ENCODE data around the gene HDAC4. TPM values are rescaled to one million over a fixed set of nuclear protein-coding genes. Genes with fewer than 3 reads are reported as not detected.

HDAC4 gene
- polyA plus RNA-seq, 1 donor from 2014 or later = 2.8 TPM

DNA sequence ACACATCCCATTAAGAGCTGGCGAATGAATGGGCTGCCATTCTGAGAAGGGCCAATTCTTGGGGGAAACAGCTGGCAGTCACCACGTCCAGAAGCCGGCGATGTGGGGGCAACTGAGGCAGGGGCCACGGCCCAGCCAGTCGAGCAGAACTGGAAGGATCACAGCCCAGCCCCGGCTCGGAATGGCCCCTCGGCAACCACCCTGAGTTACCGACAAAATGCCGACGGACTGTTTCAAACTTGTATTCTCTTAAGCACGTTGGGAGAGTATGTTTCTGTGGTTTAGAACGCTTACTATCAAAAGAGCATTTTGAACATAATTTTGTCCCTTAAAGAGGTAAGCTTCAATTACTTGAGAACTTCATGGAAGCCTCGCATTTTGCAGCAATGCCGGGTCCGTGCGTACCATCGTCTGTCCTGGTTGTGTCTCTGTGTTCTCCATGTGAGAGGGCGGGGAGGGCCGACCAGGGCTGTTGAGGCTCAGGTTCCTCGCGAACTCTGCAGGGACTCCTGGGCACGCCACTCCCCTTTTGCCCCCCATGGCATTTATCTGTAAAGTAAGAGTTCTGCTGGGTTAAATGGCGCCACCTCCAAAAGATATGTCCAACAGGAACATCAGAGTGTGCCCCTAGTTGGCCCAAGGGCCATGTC, 397.1 kb downstream of the HDAC4 start:
- H3K27me3 Mint-ChIP-seq = peaks cover 13% of the 10 kb centered on the region
- H3K36me3 Mint-ChIP-seq = peaks cover 6% of the 10 kb centered on the region
- no peak overlapping the region for H3K4me3 Mint-ChIP-seq
- H3K9me3 Mint-ChIP-seq = peaks cover 1 to 9% (median 7%) of the 10 kb centered on the region in 3 donors
- H3K27ac Mint-ChIP-seq = peak overlapping the region in 1 of 3 donors; percentile 18
- peaks cover 0 to 2% (median 0%) of the 10 kb centered on the region in 3 donors for H3K4me1 Mint-ChIP-seq

GRCh38 chr2:239002954-239003623, 397.7 kb downstream of the HDAC4 start:
- no peak overlapping the region for H3K27ac Mint-ChIP-seq
- H3K27me3 Mint-ChIP-seq = peaks cover 13% of the 10 kb centered on the region
- H3K4me3 Mint-ChIP-seq = no peak overlapping the region
- peaks cover 5% of the 10 kb centered on the region for H3K36me3 Mint-ChIP-seq
- peaks cover 1 to 9% (median 7%) of the 10 kb centered on the region in 3 donors for H3K9me3 Mint-ChIP-seq
- peaks cover 0 to 2% (median 0%) of the 10 kb centered on the region in 3 donors for H3K4me1 Mint-ChIP-seq

DNA sequence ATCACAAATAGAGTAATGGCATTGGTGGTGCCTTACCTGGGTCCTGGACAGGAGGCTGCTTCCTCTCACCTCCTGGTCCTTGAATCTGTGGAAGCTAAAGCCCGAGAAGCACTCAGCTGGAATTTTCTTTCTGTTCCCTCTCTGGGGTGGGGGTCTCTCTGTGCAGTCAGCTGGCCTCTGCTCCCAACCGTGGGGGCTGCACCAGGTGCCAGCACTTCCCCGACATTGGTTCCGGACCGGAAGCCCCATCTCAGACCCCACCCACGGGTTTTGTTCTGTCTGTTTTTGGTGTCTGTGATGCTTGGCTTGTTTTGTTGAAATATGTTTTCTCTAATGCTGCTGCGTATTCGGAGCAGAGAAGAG, 398.2 kb downstream of the HDAC4 start:
- Mint-ChIP-seq H3K4me3 (no peak overlapping the region), H3K27ac (no peak overlapping the region), H3K27me3 (peaks cover 12% of the 10 kb centered on the region), H3K36me3 (peaks cover 3% of the 10 kb centered on the region), H3K9me3 (peaks cover 1 to 9% (median 7%) of the 10 kb centered on the region in 3 donors), H3K4me1 (peaks cover 0 to 2% (median 0%) of the 10 kb centered on the region in 3 donors)

- peaks cover 3% of the 10 kb centered on the region for H3K36me3 Mint-ChIP-seq
- H3K27me3 Mint-ChIP-seq = peaks cover 8% of the 10 kb centered on the region
- H3K9me3 Mint-ChIP-seq = peaks cover 1 to 9% (median 7%) of the 10 kb centered on the region in 3 donors
- H3K27ac Mint-ChIP-seq = no peak overlapping the region
- no peak overlapping the region for H3K4me3 Mint-ChIP-seq
- H3K4me1 Mint-ChIP-seq = peaks cover 0 to 2% (median 0%) of the 10 kb centered on the region in 3 donors
These were observed 399.0 kb downstream of the HDAC4 start for GRCh38 chr2:239001794-239002193.

GRCh38 chr2:239000500-239001073, 400.2 kb downstream of the HDAC4 start:
- peaks cover 1 to 9% (median 7%) of the 10 kb centered on the region in 3 donors for H3K9me3 Mint-ChIP-seq
- peaks cover 2% of the 10 kb centered on the region for H3K36me3 Mint-ChIP-seq
- H3K4me1 Mint-ChIP-seq = peaks cover 0 to 2% (median 0%) of the 10 kb centered on the region in 3 donors
- H3K4me3 Mint-ChIP-seq = no peak overlapping the region
- peak overlapping the region in 1 of 3 donors; percentile 63 for H3K27ac Mint-ChIP-seq
- peaks cover 5% of the 10 kb centered on the region for H3K27me3 Mint-ChIP-seq

DNA sequence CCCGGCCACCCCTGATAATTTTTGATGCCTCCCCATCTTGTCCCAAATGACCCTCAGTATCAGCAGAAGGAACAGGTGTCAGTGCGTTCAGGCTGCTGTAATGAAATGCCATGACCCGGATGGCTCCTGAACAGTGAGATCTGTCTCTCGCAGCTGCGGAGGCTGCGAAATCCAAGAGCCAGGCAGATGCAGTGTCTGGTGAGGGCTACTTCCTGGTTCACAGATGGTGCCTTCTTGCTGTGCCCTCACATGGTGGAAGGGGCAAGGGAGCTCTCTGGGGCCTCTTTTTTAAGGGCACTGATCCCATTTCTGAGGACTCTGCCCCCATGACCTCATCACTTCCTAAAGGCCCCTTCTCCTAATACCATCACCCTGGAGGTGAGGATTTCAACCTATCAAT, 400.7 kb downstream of the HDAC4 start:
- peaks cover 4 to 9% (median 7%) of the 10 kb centered on the region in 3 donors for H3K9me3 Mint-ChIP-seq
- peaks cover 2% of the 10 kb centered on the region for H3K36me3 Mint-ChIP-seq
- H3K4me3 Mint-ChIP-seq = no peak overlapping the region
- H3K4me1 Mint-ChIP-seq = peaks cover 0 to 2% (median 0%) of the 10 kb centered on the region in 3 donors
- H3K27ac Mint-ChIP-seq = peak overlapping the region in 1 of 3 donors; percentile 63
- H3K27me3 Mint-ChIP-seq = peaks cover 5% of the 10 kb centered on the region

- Mint-ChIP-seq H3K9me3 (peaks cover 7 to 9% (median 8%) of the 10 kb centered on the region in 3 donors), H3K4me1 (peaks cover 0 to 2% (median 0%) of the 10 kb centered on the region in 3 donors), H3K36me3 (peaks cover 2% of the 10 kb centered on the region), H3K27me3 (peaks cover 5% of the 10 kb centered on the region), H3K27ac (no peak overlapping the region), H3K4me3 (no peak overlapping the region)
These were observed 401.5 kb downstream of the HDAC4 start for GRCh38 chr2:238999291-238999741.

DNA sequence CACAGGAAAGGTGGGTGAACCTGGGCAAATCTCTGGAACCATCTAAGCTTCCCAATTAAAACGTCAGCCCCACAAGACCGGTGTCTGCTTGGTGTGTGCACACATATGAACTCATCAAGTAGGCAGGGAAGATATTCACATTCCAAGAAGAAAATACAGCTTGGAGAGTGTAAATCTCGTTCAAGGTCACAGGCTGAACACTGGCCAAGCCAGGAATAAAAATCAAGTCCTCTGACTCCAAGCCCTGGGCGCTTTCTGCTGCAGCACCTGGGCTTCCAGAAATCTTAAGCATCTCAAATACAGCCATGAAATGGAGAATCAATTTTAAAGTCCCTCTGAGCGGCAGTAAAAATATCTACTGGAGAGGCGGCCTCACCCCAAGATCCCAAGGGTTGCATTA, 402.0 kb downstream of the HDAC4 start:
- Mint-ChIP-seq H3K27ac (no peak overlapping the region), H3K4me1 (no peaks in the 10 kb centered on the region), H3K27me3 (peaks cover 5% of the 10 kb centered on the region), H3K4me3 (no peak overlapping the region), H3K36me3 (peaks cover 2% of the 10 kb centered on the region), H3K9me3 (peaks cover 9 to 13% (median 9%) of the 10 kb centered on the region in 3 donors)
